HG02981 (cell line): ENCODE data around the gene RBP5.

ENCODE experiments used
- ATAC-seq: cut with Tn5 transposase; IDR thresholded peaks from one replicate; pipeline ENCODE4 v1.9.1; 2021; ENCODE audit warnings: mild to moderate bottlenecking, moderate library complexity; ENCODE audit not compliant: unreplicated experiment

RBP5 gene

DNA sequence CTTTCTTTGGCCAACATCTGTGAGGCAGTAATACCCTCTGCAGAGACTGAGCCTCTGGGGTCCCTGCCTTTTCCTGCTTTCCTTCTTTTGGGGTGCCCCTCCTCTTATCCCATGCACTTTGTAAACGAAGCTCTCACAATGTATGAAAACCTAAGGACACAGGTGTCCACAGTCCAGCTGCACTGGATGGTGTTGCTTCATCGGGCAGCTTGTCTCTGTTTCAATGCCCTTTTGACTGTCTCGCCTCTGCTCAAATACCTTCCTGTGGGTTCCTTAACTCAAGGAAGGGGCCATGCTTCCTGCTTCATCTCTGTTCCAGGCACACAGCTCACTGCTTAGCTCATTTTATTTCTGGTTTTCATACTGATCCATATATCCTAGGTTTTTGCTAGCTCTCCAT lies 26.1 kb downstream of the RBP5 start:
- no peak for ATAC-seq

- no peak for ATAC-seq
Measured at GRCh38 chr12:7101694-7102131, 27.0 kb downstream of the RBP5 start.

GRCh38 chr12:7101047-7101693 lies 27.5 kb downstream of the RBP5 start:
- ATAC-seq: no peak

- ATAC-seq: no peak
Measured at GRCh38 chr12:7100239-7100638, 28.4 kb downstream of the RBP5 start.

- no peak for ATAC-seq
Measured at GRCh38 chr12:7099290-7099996, 29.2 kb downstream of the RBP5 start.

GRCh38 chr12:7096979-7097378 lies 31.7 kb downstream of the RBP5 start:
- no peak for ATAC-seq

GRCh38 chr12:7096006-7096932 lies 32.4 kb downstream of the RBP5 start:
- ATAC-seq: no peak

DNA sequence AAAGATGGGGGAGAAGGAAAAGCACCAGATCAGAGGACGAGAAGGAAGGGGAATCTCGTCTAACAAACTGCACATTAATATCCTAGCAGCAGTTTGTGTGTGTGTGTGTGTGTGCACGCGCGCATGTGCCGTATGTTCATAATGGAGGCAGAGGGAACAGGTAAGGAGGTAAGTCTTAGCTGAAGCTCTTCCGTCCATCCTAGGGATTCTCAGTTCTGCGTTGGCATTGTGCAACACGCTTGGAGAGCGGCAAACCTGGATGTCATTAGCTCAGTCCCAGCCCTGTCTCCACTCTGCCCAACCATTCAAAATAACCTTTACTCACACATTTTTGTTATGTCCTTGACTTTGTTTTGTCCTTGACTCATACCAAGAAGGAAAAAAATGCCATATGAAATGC lies 34.8 kb downstream of the RBP5 start:
- no peak for ATAC-seq

GRCh38 chr12:7093486-7093885 lies 35.2 kb downstream of the RBP5 start:
- no peak for ATAC-seq

- no peak for ATAC-seq
Measured at GRCh38 chr12:7092986-7093460, 35.7 kb downstream of the RBP5 start.

- ATAC-seq: no peak
Measured at GRCh38 chr12:7092229-7092985, 36.3 kb downstream of the RBP5 start, which contains the start of gene C1R. TSS of gene C1R (minus strand) at chr12:7092445. CDS start at chr12:7092388, 57 bp downstream.

GRCh38 chr12:7091660-7092228 lies 36.9 kb downstream of the RBP5 start:
- no peak for ATAC-seq

GRCh38 chr12:7091171-7091570 lies 37.5 kb downstream of the RBP5 start:
- no peak for ATAC-seq

DNA sequence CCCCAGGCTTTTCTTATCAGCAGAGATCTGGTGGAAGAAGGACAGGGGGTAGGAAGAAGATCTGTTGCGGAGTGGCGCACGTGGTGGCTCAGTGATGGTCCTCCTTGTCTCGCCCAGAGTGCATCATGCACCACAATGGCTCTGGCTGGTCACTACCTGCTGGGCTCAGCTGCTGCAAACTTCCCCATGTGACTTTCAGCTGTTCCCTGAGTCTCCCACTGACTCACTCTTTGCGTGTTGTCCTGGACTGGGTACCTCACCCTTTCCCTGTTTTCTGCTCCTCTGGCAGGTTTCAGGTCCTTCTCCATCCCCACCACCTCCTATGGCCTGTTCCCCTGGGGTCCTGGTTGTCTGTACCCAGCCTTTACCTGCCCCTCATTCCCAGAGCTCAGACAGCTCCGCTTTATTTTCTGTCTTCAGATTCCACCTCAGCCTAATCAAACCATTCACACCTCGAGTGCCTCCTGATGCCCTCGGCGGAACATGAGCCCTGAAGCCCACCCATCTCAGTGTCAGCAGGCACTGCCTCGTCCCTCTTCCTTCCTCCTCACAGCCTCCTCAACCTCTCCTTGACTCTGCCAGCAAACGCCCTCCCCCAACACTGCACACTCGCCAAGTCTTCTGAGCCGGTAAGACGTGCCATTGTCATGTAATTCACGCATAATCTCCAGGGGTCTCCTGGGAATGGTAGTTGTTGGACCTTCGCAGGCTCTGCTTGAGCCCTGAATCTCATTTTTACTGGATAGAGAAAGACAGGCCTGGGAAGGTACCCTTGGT lies 38.3 kb downstream of the RBP5 start:
- no peak for ATAC-seq

DNA sequence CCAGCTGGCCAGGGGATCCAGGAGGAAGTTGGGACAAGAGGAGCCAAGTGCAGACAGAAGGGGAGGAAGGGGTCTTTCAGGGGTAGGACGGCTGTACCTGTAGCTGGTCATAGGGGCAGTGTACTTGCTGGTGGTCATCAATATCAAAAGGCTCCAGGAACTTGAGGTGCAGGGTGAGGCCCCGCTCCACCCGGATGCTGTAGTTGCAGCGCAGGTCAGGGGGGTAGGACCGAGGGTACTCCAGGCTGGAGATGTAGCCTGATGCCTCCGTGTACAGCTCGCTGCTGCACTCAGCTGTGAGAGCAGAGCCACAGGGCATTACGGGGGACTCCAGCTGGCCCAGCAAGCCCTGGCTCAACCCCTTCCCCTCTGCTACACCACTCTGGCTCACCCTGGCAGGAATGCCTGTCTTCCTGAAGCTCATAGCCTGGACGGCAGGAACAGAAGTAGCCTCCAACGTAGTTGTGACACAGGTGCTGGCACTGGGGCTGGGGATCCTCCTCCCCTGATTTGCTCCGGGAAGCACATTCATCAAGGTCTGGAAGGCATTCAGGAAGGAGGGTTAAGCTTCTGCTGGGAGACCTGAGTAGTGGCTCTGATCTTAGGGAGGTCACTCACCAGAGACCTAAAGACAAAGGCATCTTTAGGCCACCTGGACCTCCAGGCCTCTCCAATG lies 39.4 kb downstream of the RBP5 start:
- ATAC-seq: no peak

- no peak for ATAC-seq
Measured at GRCh38 chr12:7083125-7083524, 45.6 kb downstream of the RBP5 start.

DNA sequence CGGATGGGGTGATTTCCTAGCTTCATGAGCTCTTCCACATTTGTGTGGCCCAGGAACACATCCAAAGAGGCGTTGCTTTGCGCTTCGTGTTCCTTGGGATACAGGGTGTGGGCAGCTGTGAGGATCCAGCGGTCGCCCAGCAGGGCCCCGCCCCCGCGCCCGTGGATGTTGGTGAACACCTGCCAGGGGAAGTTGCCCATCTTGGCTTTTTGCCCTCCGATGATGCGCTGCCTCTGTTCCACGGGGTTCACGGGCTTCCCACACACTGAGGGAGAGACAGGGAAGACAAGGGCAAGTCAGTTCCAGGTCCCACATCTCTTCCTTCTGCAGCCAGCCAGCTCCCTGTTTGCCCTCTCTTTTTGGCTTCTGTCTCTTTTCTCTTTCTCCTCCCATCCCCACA lies 47.7 kb downstream of the RBP5 start:
- ATAC-seq: no peak

GRCh38 chr12:7079826-7080125 lies 48.9 kb downstream of the RBP5 start:
- ATAC-seq: no peak

DNA sequence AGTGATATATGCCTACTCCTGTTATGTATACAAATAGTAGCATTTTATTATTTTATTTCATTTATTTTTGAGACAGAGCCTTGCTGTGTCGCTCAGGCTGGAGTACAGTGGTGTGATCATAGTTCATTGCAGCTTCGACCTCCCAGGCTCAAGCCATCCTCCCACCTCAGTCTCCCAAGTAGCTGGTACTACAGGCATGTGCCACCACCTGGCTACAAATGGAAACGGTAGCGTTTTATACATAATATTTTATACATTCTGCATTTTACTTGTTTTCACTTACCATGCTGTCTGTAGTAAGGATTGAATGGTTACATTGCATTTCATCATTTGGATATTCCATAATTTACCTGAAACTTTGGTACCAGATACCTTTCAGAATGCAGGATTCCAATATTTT lies 50.5 kb downstream of the RBP5 start:
- ATAC-seq: no peak
